ENCODE measurements around the gene ANKRD12.
"Not testable (repeated sequence)": the region's sequence is repeated elsewhere in the genome, so short reads cannot be mapped to it uniquely, and the experiment has no call there.

Gene ANKRD12

DNA sequence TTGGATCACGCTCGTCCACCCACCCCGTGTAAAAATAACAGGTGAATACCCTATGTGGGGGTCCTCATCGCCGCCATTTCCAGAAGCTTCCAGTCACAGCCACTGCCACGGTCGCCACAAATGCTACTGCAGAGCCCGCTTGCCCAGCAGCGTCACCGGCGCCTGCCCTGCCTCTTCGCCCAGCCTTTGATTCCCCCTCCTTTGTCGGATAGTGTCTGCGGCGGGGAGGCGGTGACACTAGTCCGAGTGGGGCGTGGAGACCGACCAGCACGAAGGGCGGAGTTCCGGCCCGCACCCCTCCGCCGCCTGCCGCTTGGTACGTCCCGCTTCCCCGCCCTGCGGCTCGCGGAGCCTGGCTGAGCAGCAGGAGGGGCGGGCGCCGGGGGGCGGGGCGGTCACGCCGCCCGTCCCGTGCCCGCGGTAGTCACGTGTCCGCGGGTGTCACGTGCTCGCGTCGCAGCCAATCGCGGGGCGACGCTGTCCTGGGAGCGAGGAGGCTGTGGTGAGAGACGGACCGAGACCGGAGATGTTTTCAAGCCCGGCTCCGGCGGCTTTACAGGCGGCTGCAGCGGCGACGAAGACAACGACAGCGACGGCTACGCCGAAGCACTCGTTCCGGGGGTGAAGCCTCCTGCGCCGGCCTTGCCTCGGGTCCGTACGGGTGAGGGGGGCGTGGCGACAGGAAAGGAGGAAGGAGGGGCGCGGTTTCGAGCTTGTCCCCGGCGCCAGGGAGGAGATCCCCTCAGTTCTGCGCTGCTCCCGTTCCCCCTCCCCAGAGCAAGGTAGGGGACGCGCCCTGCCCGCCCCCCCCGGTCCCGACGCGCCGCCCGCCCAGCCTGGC, at the start of gene ANKRD12:
TSS of gene ANKRD12 (plus strand) at position 467 of the 841 bp plus-strand sequence. CDS start 45,652 bp downstream, outside the sequence.
- DNase-seq (ENCODE audit: low read depth in 2 of 2): peak; percentile 94

- no peak for DNase-seq (ENCODE audit: low read depth in 2 of 2)
Observed at GRCh38 chr18:9087144-9087543, 49.4 kb upstream of the ANKRD12 start.

DNA sequence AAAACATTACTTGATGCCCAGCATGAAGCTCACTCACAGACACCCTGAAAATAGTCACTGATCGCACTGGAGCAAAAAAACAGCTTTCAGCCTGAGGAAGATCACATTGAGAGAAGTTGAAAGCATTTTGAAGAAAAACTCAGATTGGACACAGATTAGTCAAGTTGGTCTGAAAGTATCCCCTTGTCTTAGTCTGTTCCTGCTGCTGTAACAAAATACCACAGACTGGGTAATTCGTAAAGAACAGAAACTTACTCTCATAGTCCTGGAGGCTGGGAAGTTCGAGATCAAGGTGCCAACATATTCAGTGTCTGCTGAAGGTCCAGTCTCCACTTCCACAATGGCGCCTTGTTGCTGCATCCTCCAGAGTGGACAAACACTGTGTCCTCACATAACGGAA, 48.3 kb upstream of the ANKRD12 start:
- no peak for DNase-seq (ENCODE audit: low read depth in 2 of 2)

DNA sequence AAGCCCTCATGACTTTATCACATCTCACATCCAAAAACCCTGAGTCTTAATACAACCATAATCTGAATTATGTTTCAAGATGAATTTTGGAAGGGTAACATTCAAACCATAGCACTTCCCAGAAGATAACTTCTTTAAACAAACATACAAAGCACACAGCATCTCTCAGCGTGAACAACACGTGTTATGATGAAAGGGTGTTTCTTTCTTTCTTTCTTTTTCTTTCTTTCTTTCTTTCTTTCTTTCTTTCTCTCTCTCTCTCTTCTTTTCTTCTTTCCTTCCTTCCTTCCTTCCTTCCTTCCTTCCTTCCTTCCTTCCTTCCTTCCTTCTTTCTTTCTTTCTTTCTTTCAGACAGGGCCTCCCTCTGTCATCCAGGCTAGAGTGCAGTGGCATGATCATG, 47.9 kb upstream of the ANKRD12 start:
- not testable (repeated sequence) for DNase-seq (ENCODE audit: low read depth in 2 of 2)

DNA sequence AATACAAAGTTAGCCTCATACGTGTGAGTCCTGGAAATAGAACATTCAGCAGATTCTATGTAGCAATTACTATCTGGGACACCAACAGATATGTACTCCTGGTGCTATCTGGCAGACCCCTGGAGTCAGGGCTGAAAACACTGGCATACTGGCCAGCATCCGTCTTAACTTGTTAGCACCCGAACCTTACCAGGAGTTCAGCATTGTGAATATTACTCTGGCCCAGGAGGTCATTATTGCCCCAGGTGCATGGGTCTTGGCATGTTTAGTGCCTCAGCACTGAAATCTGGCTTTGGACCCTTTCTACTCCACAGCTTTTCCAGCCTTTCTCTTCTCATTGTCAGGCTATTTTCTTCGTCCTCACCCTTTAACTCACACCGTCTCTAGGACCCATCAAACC, 46.0 kb upstream of the ANKRD12 start:
- no peak for DNase-seq (ENCODE audit: low read depth in 2 of 2)

DNA sequence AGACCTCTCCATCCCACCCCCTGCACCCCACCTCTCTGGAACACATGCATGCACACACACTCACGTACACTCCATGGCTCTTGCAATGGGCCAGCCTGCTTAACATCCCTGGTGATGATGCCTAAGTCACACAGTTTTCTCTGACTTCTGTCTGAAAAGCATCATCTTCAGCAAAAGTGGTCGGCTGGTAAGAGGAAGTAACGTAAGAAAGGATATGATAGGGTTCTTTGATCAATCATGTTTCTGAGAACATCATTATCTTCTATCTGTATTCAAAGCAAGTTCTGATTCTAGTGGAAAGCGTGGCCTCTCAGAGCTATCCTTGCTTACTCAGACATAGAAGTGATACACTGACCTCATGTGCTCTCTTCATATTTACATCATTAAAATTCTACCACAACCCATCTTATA, 45.5 kb upstream of the ANKRD12 start:
- DNase-seq (ENCODE audit: low read depth in 2 of 2): no peak

GRCh38 chr18:9092665-9093064, 43.9 kb upstream of the ANKRD12 start:
- DNase-seq (ENCODE audit: low read depth in 2 of 2): no peak

- DNase-seq (ENCODE audit: low read depth in 2 of 2): not testable (repeated sequence)
Observed at GRCh38 chr18:9093109-9093508, 43.5 kb upstream of the ANKRD12 start.

GRCh38 chr18:9094307-9095226, 42.0 kb upstream of the ANKRD12 start:
- DNase-seq (ENCODE audit: low read depth in 2 of 2): peak in 1 of 2 experiments; percentile 50

DNA sequence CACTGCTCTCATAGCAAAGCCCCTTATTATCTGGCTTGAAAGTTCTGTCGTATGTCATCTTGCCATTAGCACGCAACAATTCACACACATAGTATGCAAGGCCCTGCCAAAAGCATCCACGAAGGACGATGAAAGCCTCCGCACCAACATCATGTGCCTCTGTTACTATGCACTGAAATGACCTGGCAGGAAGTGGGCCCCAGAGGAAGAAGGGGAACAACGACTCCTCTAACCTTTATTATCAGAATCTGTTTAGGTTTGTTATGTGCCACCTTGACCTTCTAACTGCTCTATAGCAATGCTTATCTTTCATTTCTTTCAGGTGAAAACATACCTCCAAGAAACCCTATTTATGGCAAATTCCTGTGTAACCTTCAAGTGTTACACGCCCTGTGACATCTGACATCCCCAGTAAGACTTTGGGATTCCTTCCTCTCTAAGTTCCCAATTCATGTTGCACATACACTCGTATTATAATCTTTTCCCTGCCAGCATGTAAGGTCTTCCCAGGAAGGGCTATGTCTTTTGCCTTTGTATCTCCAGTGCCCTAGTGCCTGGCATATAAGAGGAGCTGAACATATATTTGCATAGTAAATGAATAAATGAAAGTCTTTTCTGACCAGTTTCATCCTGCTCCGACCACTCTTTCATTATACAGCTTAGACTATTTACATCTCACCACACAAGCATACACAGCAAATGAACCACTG, 41.1 kb upstream of the ANKRD12 start:
- DNase-seq (ENCODE audit: low read depth in 2 of 2): no peak

GRCh38 chr18:9096007-9096371, 40.6 kb upstream of the ANKRD12 start:
- no peak for DNase-seq (ENCODE audit: low read depth in 2 of 2)

DNA sequence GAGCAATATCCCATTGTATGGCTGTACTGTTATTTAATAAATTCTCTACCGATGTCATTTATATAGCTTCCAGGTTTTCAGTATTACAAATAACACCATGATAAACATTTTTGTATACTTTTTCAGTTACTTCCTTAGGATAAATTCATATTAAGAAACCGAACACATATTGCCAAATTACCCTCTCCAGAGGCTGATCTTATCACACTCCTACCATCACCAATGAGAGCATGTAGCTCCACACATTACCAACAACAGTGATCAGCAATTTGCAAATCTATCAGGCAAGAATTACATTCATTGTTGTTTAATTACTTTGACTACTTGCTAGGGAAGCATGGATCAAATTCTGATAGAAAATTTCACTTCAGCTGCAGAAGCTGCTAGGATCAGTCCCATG, 39.9 kb upstream of the ANKRD12 start:
- no peak for DNase-seq (ENCODE audit: low read depth in 2 of 2)

- DNase-seq (ENCODE audit: low read depth in 2 of 2): no peak
Observed at GRCh38 chr18:9097349-9097748, 39.2 kb upstream of the ANKRD12 start.

GRCh38 chr18:9100796-9101195, 35.8 kb upstream of the ANKRD12 start:
- DNase-seq (ENCODE audit: low read depth in 2 of 2): no peak

DNA sequence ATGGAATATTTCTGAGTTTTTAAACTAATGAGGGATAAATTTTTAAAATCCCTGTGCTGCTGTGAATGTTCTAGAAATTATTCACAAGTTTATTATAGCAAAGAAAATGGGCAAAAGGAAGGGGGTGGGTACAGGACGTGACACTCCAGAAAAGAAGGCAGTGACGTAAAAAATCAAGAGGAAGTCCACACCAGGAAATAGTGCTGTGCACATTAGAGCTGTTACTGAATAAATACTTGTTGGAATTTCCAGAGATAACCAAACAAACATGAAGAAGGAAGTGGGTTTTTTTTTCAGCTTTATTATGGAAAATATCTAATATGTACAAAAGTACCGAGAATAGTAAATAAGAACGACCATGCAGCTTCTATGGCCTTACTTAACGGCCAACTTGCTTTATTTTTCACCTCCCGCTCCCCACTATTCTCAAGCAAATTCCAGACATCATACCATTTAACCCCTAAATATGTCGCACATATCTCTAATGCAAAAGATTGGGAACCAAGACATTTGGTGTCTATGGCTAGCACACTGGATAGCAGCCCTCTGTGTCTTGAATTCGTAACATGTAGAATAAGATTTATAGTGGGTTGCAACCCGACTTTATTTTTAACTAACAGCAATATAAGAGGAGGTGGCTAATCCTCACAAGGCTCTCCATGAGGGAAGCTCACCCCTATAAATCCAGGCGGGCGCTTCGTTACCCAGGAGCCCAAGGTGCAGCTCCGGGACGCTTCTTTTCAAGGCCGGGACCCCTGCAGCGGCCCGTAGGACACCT, 34.7 kb upstream of the ANKRD12 start:
- no peak for DNase-seq (ENCODE audit: low read depth in 2 of 2)

- peak; percentile 95 to 96 for DNase-seq (ENCODE audit: low read depth in 2 of 2)
Observed at GRCh38 chr18:9102508-9103375, 33.8 kb upstream of the ANKRD12 start, which contains the start of gene NDUFV2. Gene NDUFV2, plus strand, starts transcription at chr18:9102699. Its CDS starts 45 bp downstream, at chr18:9102744.

- DNase-seq (ENCODE audit: low read depth in 2 of 2): no peak
Observed at GRCh38 chr18:9103376-9103873, 33.2 kb upstream of the ANKRD12 start.

DNA sequence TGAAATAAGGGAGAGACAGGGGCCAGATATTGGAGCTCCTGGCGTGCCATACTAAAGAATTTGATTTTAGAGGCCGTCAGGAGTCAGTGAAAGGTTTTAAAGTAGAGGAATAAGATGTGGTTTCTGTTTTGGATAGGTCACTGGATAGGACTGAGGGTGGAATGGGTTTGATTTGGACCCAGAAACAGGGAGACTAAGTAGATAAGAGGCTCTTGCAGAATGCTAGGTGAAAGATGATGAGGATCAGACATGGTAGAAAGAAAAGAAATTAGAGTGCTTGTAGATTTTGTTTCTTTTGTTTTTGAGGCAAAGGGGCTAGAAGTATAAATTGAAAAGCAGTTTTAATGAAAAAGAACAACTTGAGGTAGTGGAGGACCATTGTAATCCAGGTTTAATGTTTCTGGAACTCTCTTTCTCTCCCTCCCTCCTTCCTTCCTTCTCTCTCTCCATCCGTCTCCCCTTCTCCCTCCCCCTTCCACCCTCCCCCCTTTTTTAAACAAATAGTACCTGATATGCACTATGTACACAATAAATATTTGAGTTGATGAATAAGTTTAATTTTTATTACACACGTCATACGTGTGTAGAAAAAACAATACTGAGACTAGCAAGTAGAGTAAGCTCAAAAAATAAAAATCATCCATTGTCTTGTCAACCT, 32.2 kb upstream of the ANKRD12 start:
- no peak for DNase-seq (ENCODE audit: low read depth in 2 of 2)

DNA sequence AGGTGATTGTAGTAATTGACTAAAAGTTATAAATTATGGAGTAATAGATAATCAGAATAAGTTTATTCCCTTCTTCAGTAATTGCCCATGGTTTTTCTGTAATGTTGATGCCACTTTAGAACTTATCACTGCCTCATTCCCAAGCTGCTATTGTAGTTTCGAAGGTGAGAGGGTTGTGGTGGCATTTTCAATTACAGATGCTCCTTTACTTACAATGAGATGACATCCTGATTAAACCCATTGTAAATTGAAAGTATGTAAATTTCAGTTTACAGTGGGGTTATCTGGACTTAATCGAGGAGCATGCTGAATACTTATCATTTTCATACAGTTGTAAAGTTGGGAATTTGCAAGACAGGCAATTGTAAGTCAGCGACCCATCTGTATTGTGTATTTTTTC, 31.2 kb upstream of the ANKRD12 start:
- no peak for DNase-seq (ENCODE audit: low read depth in 2 of 2)
